PC-9 (cell line): ENCODE data around the gene TTC28.

ENCODE experiments used
- CTCF ChIP-seq: fragments of 200-600 bp; sonication (generic); conservative IDR thresholded peaks from 2 replicates; pipeline ENCODE4 v1.6.1; 2017; ENCODE audit warnings: mixed run types, antibody characterized with exemption, mild to moderate bottlenecking, moderate library complexity
- EZH2 ChIP-seq: fragments of 200-600 bp; sonication (generic); IDR thresholded peaks from 2 replicates; pipeline ENCODE4 v1.8.0; 2017; ENCODE audit warnings: antibody characterized with exemption, low read depth

- TF ChIP-seq CTCF: no peak
- TF ChIP-seq EZH2: no peak
These were observed 694.0 kb downstream of the TTC28 start for GRCh38 chr22:27985323-27986275.
